GM23338 (cell line): ENCODE results near the gene HOXC9. TPM values are rescaled to one million over a fixed set of nuclear protein-coding genes. Genes with fewer than 3 reads are reported as not detected.

Source experiments
- ATAC-seq: fragments of 200-7000 bp; cut with Tn5 transposase; 3 replicates; pipeline ENCODE4 v1.9.1; 2020
- DNase-seq: peaks from one replicate; pipeline ENCODE4 v3.0.0-alpha.2; 2015; ENCODE audit warnings: low spot score
- H2AFZ ChIP-seq: fragments of 200-600 bp; sonication (generic); 2 replicates; pipeline ENCODE4 v1.8.0; 2016; ENCODE audit warnings: antibody characterized with exemption, mild to moderate bottlenecking, moderate library complexity
- H3F3A ChIP-seq: fragments of 200-600 bp; sonication (generic); replicated peaks from 2 replicates; pipeline ENCODE4 v1.8.0; 2017; ENCODE audit warnings: antibody characterized with exemption, mixed run types, low read depth
- H3K27ac ChIP-seq: fragments of 200-600 bp; sonication (generic); 2 replicates; pipeline ENCODE4 v1.6.1; 2016; ENCODE audit warnings: low read depth
- H3K27me3 ChIP-seq: fragments of 200-600 bp; sonication (generic); 2 replicates; pipeline ENCODE4 v1.8.0; 2016; ENCODE audit warnings: mild to moderate bottlenecking, mixed run types, moderate library complexity; ENCODE audit not compliant: insufficient read depth
- H3K36me3 ChIP-seq: fragments of 200-600 bp; sonication (generic); 2 replicates; pipeline ENCODE4 v1.8.0; 2016; ENCODE audit warnings: mild to moderate bottlenecking; ENCODE audit not compliant: insufficient read depth
- H3K4me1 ChIP-seq: fragments of 200-600 bp; sonication (generic); 2 replicates; pipeline ENCODE4 v1.8.0; 2016; ENCODE audit warnings: mild to moderate bottlenecking, moderate library complexity; ENCODE audit not compliant: insufficient read depth
- H3K4me2 ChIP-seq: fragments of 200-600 bp; sonication (generic); 2 replicates; pipeline ENCODE4 v1.7.1; 2017; ENCODE audit warnings: mixed run types
- H3K4me3 ChIP-seq: fragments of 200-600 bp; sonication (generic); 2 replicates; pipeline ENCODE4 v1.6.1; 2016; ENCODE audit warnings: mixed run types
- H3K79me2 ChIP-seq: fragments of 200-600 bp; sonication (generic); replicated peaks from 2 replicates; pipeline ENCODE4 v1.8.0; 2017; ENCODE audit warnings: mild to moderate bottlenecking; ENCODE audit not compliant: insufficient read depth
- H3K9me2 ChIP-seq: fragments of 200-600 bp; sonication (generic); 2 replicates; pipeline ENCODE4 v1.8.0; 2017; ENCODE audit not compliant: insufficient read depth
- H4K20me1 ChIP-seq: fragments of 200-600 bp; sonication (generic); replicated peaks from 2 replicates; pipeline ENCODE4 v1.8.0; 2017; ENCODE audit warnings: mild to moderate bottlenecking; ENCODE audit not compliant: insufficient read depth
- H3K27ac Mint-ChIP-seq: 2 replicates; pipeline ENCODE4 v1.8.0; 2020; ENCODE audit warnings: inconsistent platforms, mild to moderate bottlenecking, moderate library complexity, mixed read lengths
- H3K27me3 Mint-ChIP-seq: 3 replicates; pipeline ENCODE4 v1.8.0; 2022; ENCODE audit warnings: low read depth, mild to moderate bottlenecking, moderate library complexity, mixed read lengths, inconsistent platforms; ENCODE audit not compliant: insufficient read depth, poor library complexity
- H3K36me3 Mint-ChIP-seq: 3 replicates; pipeline ENCODE4 v1.8.0; 2021; ENCODE audit warnings: low read depth, mild to moderate bottlenecking, inconsistent platforms, moderate library complexity, mixed read lengths
- H3K4me1 Mint-ChIP-seq: 3 replicates; pipeline ENCODE4 v1.8.0; 2020; ENCODE audit warnings: mild to moderate bottlenecking, inconsistent platforms, mixed read lengths
- H3K4me3 Mint-ChIP-seq: 3 replicates; pipeline ENCODE4 v1.8.0; 2021; ENCODE audit warnings: moderate library complexity, mild to moderate bottlenecking, inconsistent platforms, mixed read lengths
- H3K9me3 Mint-ChIP-seq: 3 replicates; pipeline ENCODE4 v1.8.0; 2020; ENCODE audit warnings: moderate library complexity, mild to moderate bottlenecking, inconsistent platforms, mixed read lengths
- EZH2 ChIP-seq: fragments of 200-600 bp; sonication (generic); IDR thresholded peaks from one replicate; pipeline ENCODE4 v1.8.0; 2017; ENCODE audit warnings: antibody characterized with exemption, mild to moderate bottlenecking, low read depth; ENCODE audit not compliant: unreplicated experiment
- EZH2phosphoT487 ChIP-seq: fragments of 200-600 bp; sonication (generic); IDR thresholded peaks from one replicate; pipeline ENCODE4 v1.8.1; 2018; ENCODE audit warnings: antibody characterized with exemption; ENCODE audit not compliant: unreplicated experiment
- JUNB ChIP-seq: IDR thresholded peaks from one replicate; pipeline ENCODE4 v1.6.1; 2016; ENCODE audit warnings: antibody characterized with exemption; ENCODE audit not compliant: unreplicated experiment
- POLR2AphosphoS5 ChIP-seq: IDR thresholded peaks from 2 replicates; pipeline ENCODE4 v1.6.1; 2016; ENCODE audit warnings: antibody characterized with exemption, low read depth
- STAT1 ChIP-seq: IDR thresholded peaks from one replicate; pipeline ENCODE4 v1.6.1; 2016; ENCODE audit warnings: antibody characterized with exemption; ENCODE audit not compliant: unreplicated experiment
- polyA plus RNA-seq: library from polyadenylated mRNA; unstranded; fragments of >200 nt; fragmentation: Nextera tagmentation; extraction: Ambion mirVana; gene quantifications from 2 replicates; pipeline ENCODE4 v1.2.1, GENCODE V29; 2016
- total RNA-seq: library from RNA; depleted of rRNA; stranded (reverse); fragments of >200 nt; shearing (Covaris generic); gene quantifications from 2 replicates; pipeline ENCODE4 v1.2.3, GENCODE V29; 2014
- TF ChIP-seq, protein P1 (sequence below): IDR thresholded peaks from 2 replicates; pipeline ENCODE4 v1.6.1; 2016; ENCODE audit warnings: antibody characterized with exemption

Gene HOXC9
- total and polyA plus RNA-seq, 2 experiments from 2014 or later: not detected

DNA sequence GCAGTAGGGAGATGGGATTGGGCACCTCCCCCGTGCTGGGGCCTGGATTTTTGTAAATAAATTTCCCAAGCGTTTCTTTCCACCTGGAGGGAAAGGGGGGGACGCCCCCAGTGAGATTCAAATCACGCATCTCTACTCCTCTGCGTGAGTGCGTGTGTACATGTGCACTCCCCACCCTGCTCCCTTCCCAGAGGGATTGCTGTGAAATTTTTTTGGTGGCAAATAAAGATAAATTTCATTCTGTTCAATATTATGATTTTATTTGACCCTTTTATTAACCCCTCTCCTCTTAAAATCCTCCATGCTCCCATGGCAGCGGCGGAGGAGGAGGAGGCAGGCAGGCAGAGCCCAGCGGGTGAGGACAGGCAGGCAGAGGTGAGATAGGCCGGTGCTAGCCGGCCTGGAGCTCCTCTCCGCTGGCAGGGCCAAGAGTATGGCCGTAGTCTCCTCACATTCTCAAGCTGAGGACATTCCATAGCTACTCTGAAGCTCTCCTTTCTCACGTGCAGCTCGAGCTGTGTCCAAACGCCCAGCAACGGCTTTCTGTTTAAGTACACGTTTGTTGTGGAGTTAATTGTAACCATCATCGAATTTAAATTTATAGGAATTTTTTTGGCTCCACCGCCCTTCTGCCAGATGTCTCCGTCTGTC is 23.7 kb upstream of the HOXC9 start:
- no peaks in the 10 kb centered on the region; the same call in 1 of the 3 replicates for H3K9me3 Mint-ChIP-seq
- H3K79me2 ChIP-seq: no peaks in the 10 kb centered on the region
- H3K4me2 ChIP-seq: no peak overlapping the region

GRCh38 chr12:53976823-53977595 is 23.0 kb upstream of the HOXC9 start:
- H3K27ac ChIP-seq: no peak overlapping the region
- H3K4me3 ChIP-seq: no peak overlapping the region
- peaks cover 100% of the 10 kb centered on the region for H3K27me3 ChIP-seq
- H3K4me2 ChIP-seq: no peak overlapping the region
- no peaks in the 10 kb centered on the region; the same call in 2 of the 3 replicates for H3K36me3 Mint-ChIP-seq
- H3K36me3 ChIP-seq: no peaks in the 10 kb centered on the region; the same call in 1 of the 2 replicates
- H3K4me1 Mint-ChIP-seq: peaks cover 28% of the 10 kb centered on the region
- peaks cover 99% of the 10 kb centered on the region for H3K27me3 Mint-ChIP-seq
- DNase-seq: no peak
- TF ChIP-seq POLR2AphosphoS5 (no peak), STAT1 (no peak), JUNB (no peak), EZH2 (peak; percentile 80)
- TF ChIP-seq, protein P1, sequence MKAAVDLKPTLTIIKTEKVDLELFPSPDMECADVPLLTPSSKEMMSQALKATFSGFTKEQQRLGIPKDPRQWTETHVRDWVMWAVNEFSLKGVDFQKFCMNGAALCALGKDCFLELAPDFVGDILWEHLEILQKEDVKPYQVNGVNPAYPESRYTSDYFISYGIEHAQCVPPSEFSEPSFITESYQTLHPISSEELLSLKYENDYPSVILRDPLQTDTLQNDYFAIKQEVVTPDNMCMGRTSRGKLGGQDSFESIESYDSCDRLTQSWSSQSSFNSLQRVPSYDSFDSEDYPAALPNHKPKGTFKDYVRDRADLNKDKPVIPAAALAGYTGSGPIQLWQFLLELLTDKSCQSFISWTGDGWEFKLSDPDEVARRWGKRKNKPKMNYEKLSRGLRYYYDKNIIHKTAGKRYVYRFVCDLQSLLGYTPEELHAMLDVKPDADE: no peak
- no peak overlapping the region for H3K27ac Mint-ChIP-seq
- peaks cover 34% of the 10 kb centered on the region for H3F3A ChIP-seq
- H3K9me3 Mint-ChIP-seq: no peaks in the 10 kb centered on the region; the same call in 1 of the 3 replicates
- H4K20me1 ChIP-seq: peaks cover 33% of the 10 kb centered on the region
- H3K9me2 ChIP-seq: no peaks in the 10 kb centered on the region
- no peak overlapping the region for H2AFZ ChIP-seq
- ATAC-seq: no peak
- no peaks in the 10 kb centered on the region for H3K79me2 ChIP-seq
- peaks cover 41% of the 10 kb centered on the region for H3K4me1 ChIP-seq
- no peak overlapping the region for H3K4me3 Mint-ChIP-seq

More for the DNA sequence above, 23.7 kb upstream of the HOXC9 start:
- no peaks in the 10 kb centered on the region; the same call in 1 of the 2 replicates for H3K36me3 ChIP-seq
- peaks cover 31% of the 10 kb centered on the region for H3F3A ChIP-seq
- peaks cover 100% of the 10 kb centered on the region for H3K27me3 ChIP-seq
- peak; percentile 73 for DNase-seq
- no peaks in the 10 kb centered on the region; the same call in 2 of the 3 replicates for H3K36me3 Mint-ChIP-seq
- no peak overlapping the region for H3K4me3 Mint-ChIP-seq
- H3K4me3 ChIP-seq: no peak overlapping the region; the same call in 1 of the 2 replicates
- peak; percentile 27 for ATAC-seq
- no peak for TF ChIP-seq STAT1
- TF ChIP-seq EZH2phosphoT487: peak; percentile 45
- H3K4me1 Mint-ChIP-seq: peaks cover 28% of the 10 kb centered on the region
- no peak overlapping the region for H2AFZ ChIP-seq
- H3K9me2 ChIP-seq: no peaks in the 10 kb centered on the region
- peaks cover 34% of the 10 kb centered on the region for H3K4me1 ChIP-seq
- no peak overlapping the region for H3K27ac Mint-ChIP-seq
- peaks cover 99% of the 10 kb centered on the region for H3K27me3 Mint-ChIP-seq
- no peak overlapping the region for H3K27ac ChIP-seq
- H4K20me1 ChIP-seq: peaks cover 34% of the 10 kb centered on the region
